ENCODE results near the gene KRTAP10-11. TPM values are rescaled to one million over a fixed set of nuclear protein-coding genes. Genes with fewer than 3 reads are reported as not detected.

The KRTAP10-11 gene
- total and polyA plus RNA-seq, 2 of the 8 experiments (the other 6 are each of a cell fraction or from before 2014, with no cell fraction given) = not detected

- ChIA-PET POLR2A (ENCODE audit: partially characterized antibody) (no interaction called here), CTCF (ENCODE audit: partially characterized antibody) (interaction anchor here (0.5 to 0.9 kb wide), 2 partner anchors 61 to 271 kb away, joined by 3 read pairs; no protein-coding TSS in a partner anchor)
- H3K4me1 ChIP-seq (replicated peaks in 1 of 4; ENCODE audit: control insufficient read depth in 3 of 4, insufficient read depth in 4 of 4, low read length in 3 of 4) = peaks cover 0 to 9% (median 3%) of the 10 kb centered on the region in 4 experiments; a peak in 5 of 7 replicates
- no peak within 1 kb of the TSS for H3K14ac ChIP-seq (ENCODE audit: insufficient read length)
- no peak within 1 kb of the TSS for H2AFZ ChIP-seq (ENCODE audit: low read length)
- H2BK15ac ChIP-seq (ENCODE audit: low read length) = peak within 1 kb of the TSS; percentile 98; the same call in 1 of the 2 replicates
- H2BK12ac ChIP-seq (ENCODE audit: low read depth, low read length) = peak within 1 kb of the TSS; percentile 92
- no peaks in the 10 kb centered on the region for H4K20me1 ChIP-seq (replicated peaks in 1 of 2; ENCODE audit: control insufficient read depth in 1 of 2, insufficient read depth in 2 of 2, low read length in 2 of 2)
- no peaks in the 10 kb centered on the region for H3K79me2 ChIP-seq (ENCODE audit: control insufficient read depth in 1 of 2, insufficient read depth in 2 of 2, low read length in 2 of 2)
- H2AK5ac ChIP-seq (ENCODE audit: low read depth, low read length) = peak within 1 kb of the TSS; percentile 82; the same call in 1 of the 2 replicates
- peak within 1 kb of the TSS; percentile 82; the same call in 1 of the 2 replicates for H2BK5ac ChIP-seq (ENCODE audit: low read depth, low read length)
- no peak within 1 kb of the TSS for H4K8ac ChIP-seq (ENCODE audit: extremely low read depth, insufficient read depth, low read length)
- no peak within 1 kb of the TSS for H3K4me2 ChIP-seq (ENCODE audit: insufficient read depth in 1 of 2, low read depth in 2 of 2, low read length in 2 of 2)
- H3K9me3 ChIP-seq (ENCODE audit: insufficient read depth in 2 of 2, low read depth in 1 of 2, low read length in 1 of 2) = peaks cover 0 to 4% of the 10 kb centered on the region in 2 experiments; a peak in 2 of 4 replicates
- whole genome bisulfite sequencing, 2 experiments (ENCODE audit: extremely low coverage in 1 of 2, insufficient coverage in 1 of 2, insufficient read length in 1 of 2, insufficient replicate concordance in 2 of 2, low coverage in 1 of 2, low lambda C conversion rate in 2 of 2, missing lambda C conversion rate in 1 of 2) = 91% methylated on average over 26 of the region's 26 CpGs; no CpG with 5 or more reads in 1 of the 2 experiments
- H4K91ac ChIP-seq (replicated peaks; ENCODE audit: insufficient read length, low read length) = peak within 1 kb of the TSS; percentile 49
- peak within 1 kb of the TSS; percentile 17; the same call in 1 of the 2 replicates for H3K18ac ChIP-seq (ENCODE audit: extremely low read depth, low read length)
- H3K9ac ChIP-seq (replicated peaks in 1 of 4; ENCODE audit: extremely low read depth in 1 of 4, low read depth in 3 of 4, low read length in 3 of 4) = no peak within 1 kb of the TSS; a peak in 1 of 7 replicates
- H3K4ac ChIP-seq (replicated peaks; ENCODE audit: insufficient read length, low read depth, low read length) = no peak within 1 kb of the TSS
- H3K27ac ChIP-seq (ENCODE audit: low read depth, low read length) = no peak within 1 kb of the TSS
- DNase-seq (ENCODE audit: low read depth in 1 of 2, low spot score in 2 of 2) (no peak), FAIRE-seq (no peak)
- H3K4me3 ChIP-seq (ENCODE audit: extremely low read depth in 1 of 4, insufficient read depth in 2 of 4, low read depth in 3 of 4, low read length in 4 of 4) = no peak within 1 kb of the TSS
- H2BK20ac ChIP-seq (ENCODE audit: low read length) = no peak within 1 kb of the TSS; the same call in 1 of the 2 replicates
- no peak within 1 kb of the TSS for H3K23ac ChIP-seq (ENCODE audit: insufficient read length)
- H3K36me3 ChIP-seq (ENCODE audit: control insufficient read depth in 2 of 4, insufficient read depth in 4 of 4, low read length in 3 of 4) = no peaks in the 10 kb centered on the region
- no peaks in the 10 kb centered on the region for H3K23me2 ChIP-seq (ENCODE audit: low read depth, low read length)
- H3K56ac ChIP-seq (replicated peaks; ENCODE audit: insufficient read length, low read depth, low read length) = no peak within 1 kb of the TSS
- H3K27me3 ChIP-seq (replicated peaks in 1 of 4; ENCODE audit: control insufficient read depth in 3 of 4, extremely low read depth in 1 of 4, insufficient read depth in 3 of 4, low read length in 3 of 4) = peaks cover 0 to 2% (median 0%) of the 10 kb centered on the region in 4 experiments; a peak in 1 of 7 replicates
- no peaks in the 10 kb centered on the region for H3K79me1 ChIP-seq (ENCODE audit: low read depth, low read length)
- H2BK120ac ChIP-seq (replicated peaks; ENCODE audit: low read depth, low read length) = no peak within 1 kb of the TSS
- no peak within 1 kb of the TSS for H4K5ac ChIP-seq (ENCODE audit: insufficient read length, low read depth, low read length)
- TF ChIP-seq POLR2AphosphoS5 (IDR thresholded peaks at IDR 0.05; ENCODE audit: low read depth, low read length) (no peak), JUN (IDR thresholded peaks at IDR 0.05; ENCODE audit: low read depth, low read length) (no peak), POLR2A (IDR thresholded peaks at IDR 0.05; ENCODE audit: control extremely low read depth in 1 of 2, low read depth in 2 of 2, low read length in 2 of 2) (no peak), HDAC6 (IDR thresholded peaks at IDR 0.05; ENCODE audit: low read depth, low read length) (no peak), MAX (IDR thresholded peaks at IDR 0.05) (no peak), E2F6 (IDR thresholded peaks at IDR 0.05) (no peak), RBBP5 (IDR thresholded peaks at IDR 0.05; ENCODE audit: borderline replicate concordance, low read depth, low read length) (no peak), CTCF (IDR thresholded peaks at IDR 0.05; ENCODE audit: control extremely low read depth in 1 of 3, insufficient read depth in 1 of 3, low read depth in 1 of 3, low read length in 3 of 3) (no peak)
Measured at GRCh38 chr21:44657635-44658540, 11.7 kb downstream of the KRTAP10-11 start, which contains the start of gene KRTAP12-3. Gene KRTAP12-3, plus strand, starts transcription at chr21:44657932. Its CDS starts 48 bp downstream, at chr21:44657980.
